ENCODE results near the gene CCPG1.
"Not testable (repeated sequence)": the region's sequence is repeated elsewhere in the genome, so short reads cannot be mapped to it uniquely, and the experiment has no call there.

GRCh38 chr15:55447030-55447394 is 38.9 kb upstream of the CCPG1 start:
- not testable (repeated sequence) for TF ChIP-seq CTCF (IDR thresholded peaks at IDR 0.05; ENCODE audit: low read depth, low read length, poor library complexity, severe bottlenecking); EZH2phosphoT487 (IDR thresholded peaks at IDR 0.05; ENCODE audit: borderline replicate concordance, low read length)
